ENCODE measurements around the gene EVL. TPM values are rescaled to one million over a fixed set of nuclear protein-coding genes. Genes with fewer than 3 reads are reported as not detected.

The EVL gene
- total and polyA plus RNA-seq, 10 of the 15 experiments (the other 5 are each of a cell fraction or from before 2014, with no cell fraction given), result 11.9 to 341 (median 89.8) TPM

- WGBS (ENCODE audit: insufficient coverage, insufficient replicate concordance, low lambda C conversion rate, missing lambda C conversion rate), result 35% methylated on average over 19 of the region's 20 CpGs
- intact Hi-C loops (cut with micrococcal nuclease; ENCODE audit: unreplicated experiment), result loop anchor here (1.0 kb wide), 1 partner anchor 46 kb away; no protein-coding TSS in a partner anchor
- Histone ChIP-seq H4K20me1 (ENCODE audit: control insufficient read depth, insufficient read depth) (no peaks in the 10 kb centered on the region), H3K27ac (ENCODE audit: control insufficient read depth, insufficient read depth) (no peak overlapping the region), H3K4me2 (ENCODE audit: control insufficient read depth, insufficient read depth) (no peak overlapping the region), H3K27me3 (replicated peaks in 1 of 2; ENCODE audit: control insufficient read depth in 2 of 2, insufficient read depth in 2 of 2, low read length in 1 of 2) (no peaks in the 10 kb centered on the region), H3K4me3 (no peak overlapping the region), H2AFZ (ENCODE audit: control insufficient read depth, low read depth, low read length) (no peak overlapping the region), H3K79me2 (ENCODE audit: control insufficient read depth, insufficient read depth, low read length) (no peaks in the 10 kb centered on the region), H3K4me1 (ENCODE audit: control insufficient read depth, insufficient read depth, low read length) (no peaks in the 10 kb centered on the region), H3K9me3 (replicated peaks; ENCODE audit: control insufficient read depth, insufficient read depth, low read length) (no peaks in the 10 kb centered on the region), H3K9ac (ENCODE audit: control insufficient read depth, insufficient read depth, low read length) (no peak overlapping the region), H3K36me3 (ENCODE audit: control insufficient read depth in 2 of 2, insufficient read depth in 2 of 2, low read length in 1 of 2) (peaks cover 0 to 2% of the 10 kb centered on the region in 2 experiments; a peak in 2 of 4 replicates)
- FAIRE-seq (no peak), DNase-seq (ENCODE audit: low read depth, low spot score) (no peak), ATAC-seq (peak; percentile 37)
- POLR2A ChIA-PET, result interaction anchor here (0.5 kb wide), 1 partner anchor 88 kb away, joined by 4 read pairs; no protein-coding TSS in a partner anchor
- RAD21 ChIA-PET (ENCODE audit: unreplicated experiment), result no interaction called here
- TF ChIP-seq POLR2AphosphoS5 (IDR thresholded peaks at IDR 0.05; ENCODE audit: low read length) (no peak), POLR2A (IDR thresholded peaks at IDR 0.05; ENCODE audit: low read depth, low read length) (peak; percentile 52; the same call in 1 of the 2 replicates), CBX5 (IDR thresholded peaks at IDR 0.05; ENCODE audit: low read depth) (no peak), MTA3 (IDR thresholded peaks at IDR 0.05; ENCODE audit: borderline replicate concordance, low read length) (no peak), IRF5 (IDR thresholded peaks at IDR 0.05; ENCODE audit: borderline replicate concordance) (no peak), CHD4 (IDR thresholded peaks at IDR 0.05) (no peak), HDAC6 (IDR thresholded peaks at IDR 0.05; ENCODE audit: unreplicated experiment) (no peak), IKZF2 (IDR thresholded peaks at IDR 0.05) (no peak), RBBP5 (conservative IDR thresholded peaks at IDR 0.05) (no peak), HDAC2 (IDR thresholded peaks at IDR 0.05) (no peak), NR2F1 (conservative IDR thresholded peaks at IDR 0.05) (0 out of 2 replicates have a peak, but pooled peaks have one; percentile 11)
- SMC1A ChIA-PET (ENCODE audit: uncharacterized antibody, unreplicated experiment), result no interaction called here
- CTCF ChIA-PET, result no interaction called here
- no TSS peak for BruUV-seq (replicated peaks)
- in situ Hi-C loops (cut with MboI), result no loop called here
Measured at GRCh38 chr14:100147181-100147631, 82.0 kb downstream of the EVL start.

All from GM12878 (cell line).